HAP-1 (cell line): Measurements from ENCODE around the gene SNTB2.

Experiments
- DNase-seq, 2 experiments: peaks; one replicate each; pipeline ENCODE4 v3.0.0-alpha.2; 2016 to 2020; ENCODE audit warnings: low spot score in 2 of 2
- H3K27me3 ChIP-seq: fragments of 250-450 bp; sonication (Bioruptor Pico); 2 replicates; pipeline ENCODE4 v1.5.1; 2020; ENCODE audit warnings: low read depth, mild to moderate bottlenecking, moderate library complexity
- H3K36me3 ChIP-seq: fragments of 250-450 bp; sonication (Bioruptor Pico); replicated peaks from 2 replicates; pipeline ENCODE4 v1.5.1; 2020; ENCODE audit warnings: mild to moderate bottlenecking
- H3K4me1 ChIP-seq: fragments of 250-450 bp; sonication (Bioruptor Pico); 2 replicates; pipeline ENCODE4 v1.5.1; 2020; ENCODE audit warnings: mild to moderate bottlenecking
- H3K4me3 ChIP-seq: fragments of 250-450 bp; sonication (Bioruptor Pico); 2 replicates; pipeline ENCODE4 v1.5.1; 2020; ENCODE audit warnings: mild to moderate bottlenecking, moderate library complexity
- H3K9me3 ChIP-seq: fragments of 250-450 bp; sonication (Bioruptor Pico); 2 replicates; pipeline ENCODE4 v1.5.1; 2020; ENCODE audit warnings: mild to moderate bottlenecking, moderate library complexity
- in situ Hi-C: fragments of 300-500 bp; cut with MboI; formaldehyde crosslinking; loops from 3 replicates; pipeline ENCODE4 v1.14.3; 2020; ENCODE audit warnings: low sequenced_read_pairs, inconsistent platforms, mixed read lengths

SNTB2 gene

DNA sequence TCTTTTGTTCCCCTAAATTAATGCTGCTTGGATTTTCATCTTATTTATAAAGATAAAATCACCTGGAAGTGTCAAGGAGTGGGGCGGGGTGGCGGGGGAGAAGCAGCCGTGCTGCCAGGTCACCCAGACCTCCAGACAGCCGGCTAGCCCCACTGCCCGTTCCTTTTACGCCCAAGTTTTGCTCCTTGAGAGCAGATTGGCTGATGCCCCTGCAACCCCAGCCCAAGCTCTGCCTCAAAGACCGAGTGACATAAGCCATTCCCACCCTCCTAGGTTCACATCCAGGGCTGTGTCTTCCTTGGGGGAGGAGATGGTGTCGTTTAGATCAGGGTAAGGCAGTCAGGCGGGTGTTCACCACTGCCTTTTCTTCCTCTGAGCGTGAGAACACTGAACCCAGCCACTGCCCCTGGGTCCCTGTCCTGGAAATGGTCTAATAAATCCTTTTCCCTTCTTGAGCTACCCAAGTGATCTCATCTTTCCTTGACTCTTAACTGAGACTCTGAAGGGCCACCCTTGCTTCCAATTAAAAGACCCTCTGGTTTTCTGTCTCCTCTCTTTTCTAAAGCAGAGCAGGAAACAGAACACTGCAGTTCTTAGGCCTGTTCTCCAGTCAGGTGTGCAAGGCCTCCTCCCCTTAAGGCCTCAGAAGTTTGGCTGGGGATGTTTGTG lies 137.8 kb downstream of the SNTB2 start:
- DNase-seq: no peak
- H3K36me3 ChIP-seq: peaks cover 88% of the 10 kb centered on the region
- H3K4me3 ChIP-seq: no peak overlapping the region
- H3K4me1 ChIP-seq: peaks cover 15% of the 10 kb centered on the region
- H3K27me3 ChIP-seq: no peaks in the 10 kb centered on the region
- no peaks in the 10 kb centered on the region for H3K9me3 ChIP-seq
- in situ Hi-C loops: no loop called here

DNA sequence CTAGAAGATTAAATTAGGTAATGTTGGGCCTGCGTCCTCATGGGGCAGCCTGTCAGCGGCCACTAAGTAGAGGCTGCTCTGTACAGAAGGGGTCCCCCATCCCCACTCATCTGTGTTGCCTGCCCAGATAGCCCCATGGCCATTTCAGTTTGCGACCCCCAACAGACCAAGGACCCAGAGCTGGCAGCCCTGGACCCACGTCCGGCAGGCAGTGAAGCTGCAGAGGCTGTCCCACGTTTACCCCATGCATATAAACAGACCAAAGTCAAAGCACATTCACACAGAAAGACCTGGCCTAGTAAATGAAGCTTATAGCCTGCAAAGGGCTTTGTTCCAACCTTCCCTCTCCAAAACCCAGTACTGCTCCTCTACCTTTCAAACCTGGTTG lies 138.8 kb downstream of the SNTB2 start:
- Histone ChIP-seq H3K4me3 (no peak overlapping the region), H3K27me3 (no peaks in the 10 kb centered on the region), H3K36me3 (peaks cover 80% of the 10 kb centered on the region), H3K9me3 (no peaks in the 10 kb centered on the region), H3K4me1 (peaks cover 16% of the 10 kb centered on the region)
- DNase-seq: no peak
- in situ Hi-C loops: no loop called here

DNA sequence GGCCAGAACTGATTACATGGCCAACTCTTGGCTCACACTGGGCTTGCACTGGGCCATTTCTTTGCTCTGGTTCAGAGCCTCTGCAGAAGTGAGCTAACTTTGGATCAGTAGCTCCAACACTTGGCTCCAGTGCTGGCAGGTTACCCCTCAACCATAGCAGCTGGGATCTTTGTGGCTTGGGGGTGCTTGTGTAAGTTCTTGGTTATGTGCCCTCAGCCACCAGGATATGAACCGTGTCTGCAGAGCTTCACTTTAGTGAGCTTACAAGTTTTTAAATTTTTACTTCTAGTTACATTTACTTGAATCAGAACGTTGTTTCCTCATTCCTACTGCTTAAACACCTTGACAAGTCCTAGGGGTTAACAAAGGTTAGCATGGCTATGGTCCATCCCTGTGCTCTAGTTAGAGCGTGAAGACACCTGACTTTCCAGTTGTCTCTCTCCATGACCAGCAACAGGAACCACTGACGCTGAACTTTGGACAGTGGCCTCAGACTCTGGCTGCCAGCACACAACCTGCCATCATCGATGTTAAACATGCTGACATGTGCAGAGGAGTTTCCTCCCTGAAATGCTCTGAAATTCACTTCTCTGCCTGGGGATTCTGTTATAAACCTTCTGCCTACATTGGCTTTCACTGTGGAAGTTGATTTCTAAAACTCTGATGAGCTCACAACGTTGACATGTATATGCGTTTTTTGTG lies 139.4 kb downstream of the SNTB2 start:
- H3K9me3 ChIP-seq: no peaks in the 10 kb centered on the region
- DNase-seq: no peak
- in situ Hi-C loops: no loop called here
- no peak overlapping the region for H3K4me3 ChIP-seq
- no peaks in the 10 kb centered on the region for H3K27me3 ChIP-seq
- H3K4me1 ChIP-seq: peaks cover 20% of the 10 kb centered on the region
- H3K36me3 ChIP-seq: peaks cover 79% of the 10 kb centered on the region

DNA sequence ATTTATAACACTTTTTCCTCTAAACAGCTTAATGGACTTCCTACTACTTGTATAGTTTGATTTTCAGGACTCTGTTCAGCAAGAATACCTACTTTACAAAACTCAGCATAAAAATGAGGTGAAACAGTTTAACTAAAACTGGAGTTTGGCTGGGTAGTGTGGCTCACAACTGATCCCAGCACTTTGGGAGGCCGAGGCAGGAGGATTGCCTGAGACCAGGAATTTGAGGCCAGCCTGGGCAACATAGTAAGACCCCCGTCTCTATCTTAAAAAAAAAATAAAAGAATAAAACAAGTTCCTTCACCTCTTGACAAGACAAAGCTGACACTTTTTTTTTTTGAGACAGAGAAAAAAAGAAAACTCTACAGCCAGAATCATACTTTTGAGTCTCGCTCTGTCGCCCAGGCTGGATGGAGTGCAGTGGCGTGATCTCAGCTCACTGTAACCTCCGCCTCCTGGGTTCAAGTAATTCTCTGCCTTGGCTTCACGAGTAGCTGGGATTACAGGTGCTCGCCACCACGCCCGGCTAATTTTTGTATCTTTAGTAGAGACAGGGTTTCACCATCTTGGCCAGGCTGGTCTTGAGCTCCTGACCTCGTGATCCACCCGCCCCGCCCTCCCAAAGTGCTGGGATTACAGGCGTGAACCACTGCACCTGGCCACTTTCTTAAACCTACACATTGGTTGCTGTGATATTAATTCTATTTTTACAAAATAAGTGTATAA lies 140.8 kb downstream of the SNTB2 start:
- in situ Hi-C loops: no loop called here
- peaks cover 20% of the 10 kb centered on the region for H3K4me1 ChIP-seq
- peak overlapping the region; percentile 79 for H3K4me3 ChIP-seq
- H3K9me3 ChIP-seq: no peaks in the 10 kb centered on the region
- H3K36me3 ChIP-seq: peaks cover 79% of the 10 kb centered on the region
- no peak for DNase-seq
- no peaks in the 10 kb centered on the region for H3K27me3 ChIP-seq

DNA sequence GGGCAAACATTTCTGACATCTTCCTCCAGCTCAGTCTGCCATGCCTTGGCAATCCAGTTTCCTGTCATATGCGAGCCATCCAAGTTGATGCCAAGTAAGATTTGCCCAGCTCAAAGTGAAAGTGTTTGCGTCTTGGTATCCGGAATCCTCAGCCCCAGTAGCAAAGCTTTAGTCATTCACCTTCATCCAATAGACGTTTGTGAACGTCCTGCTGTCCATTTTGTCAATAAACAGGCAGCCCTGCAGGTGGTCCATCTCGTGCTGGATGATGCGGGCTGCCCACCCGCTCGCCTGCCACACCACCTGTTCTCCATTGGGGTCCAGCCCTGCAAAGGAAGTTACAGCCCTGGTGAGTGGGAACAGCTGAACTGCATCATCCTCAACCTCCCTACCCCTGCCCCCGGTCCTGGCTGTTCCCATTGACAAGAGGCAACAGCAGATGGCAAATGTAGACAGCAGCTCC lies 141.9 kb downstream of the SNTB2 start:
- Histone ChIP-seq H3K36me3 (peaks cover 77% of the 10 kb centered on the region), H3K4me3 (peak overlapping the region; percentile 79), H3K4me1 (peaks cover 20% of the 10 kb centered on the region), H3K9me3 (no peaks in the 10 kb centered on the region), H3K27me3 (no peaks in the 10 kb centered on the region)
- no peak for DNase-seq
- in situ Hi-C loops: no loop called here

DNA sequence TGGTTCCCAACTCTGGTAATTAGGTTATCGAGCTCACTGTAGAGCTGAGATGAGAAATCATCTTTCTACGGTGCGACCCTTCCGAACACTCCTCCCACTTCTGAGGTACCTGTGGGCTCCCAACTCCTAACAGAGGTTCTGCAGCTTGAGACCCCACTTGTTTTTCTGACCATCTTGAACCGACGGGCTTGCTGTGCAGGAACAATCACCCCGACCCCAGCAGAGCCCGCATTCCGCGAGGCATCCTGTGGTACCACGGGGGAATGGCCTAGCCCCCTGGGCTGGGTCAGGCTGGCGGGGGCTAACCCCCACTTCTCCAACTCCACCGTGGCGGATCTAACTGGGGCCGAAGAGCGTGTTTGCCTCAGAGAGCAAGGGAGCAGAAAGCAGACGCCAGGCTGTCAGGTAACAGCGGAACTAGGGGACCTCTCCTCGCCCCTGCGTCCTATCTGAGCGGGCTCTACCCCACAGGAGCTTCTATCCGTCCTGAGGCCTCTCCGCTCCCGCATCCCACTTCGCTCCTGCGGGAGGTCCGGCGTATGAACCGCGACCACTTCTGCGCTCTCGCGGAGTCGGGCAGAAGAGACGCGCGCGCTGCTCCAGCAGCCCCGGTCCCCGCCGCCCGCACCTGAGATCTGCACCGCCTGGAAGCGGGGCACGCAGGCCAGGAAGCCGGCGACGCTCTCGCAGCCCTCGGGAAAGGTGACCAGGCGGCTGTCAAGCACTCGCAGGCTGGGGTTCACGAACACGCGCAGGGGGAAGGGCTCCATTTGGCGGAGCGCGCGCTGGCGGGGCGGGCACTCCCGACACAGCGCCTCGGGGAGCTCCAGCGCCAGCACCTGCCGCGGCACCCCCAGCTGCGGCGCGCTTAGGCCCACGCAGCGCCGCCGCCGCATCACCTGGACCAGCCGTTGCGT lies 142.7 kb downstream of the SNTB2 start:
- DNase-seq: peak in 1 of 2 experiments; percentile 46
- H3K4me1 ChIP-seq: peaks cover 20% of the 10 kb centered on the region
- in situ Hi-C loops: no loop called here
- peaks cover 77% of the 10 kb centered on the region for H3K36me3 ChIP-seq
- H3K9me3 ChIP-seq: no peaks in the 10 kb centered on the region
- H3K27me3 ChIP-seq: no peaks in the 10 kb centered on the region
- H3K4me3 ChIP-seq: peak overlapping the region; percentile 79

DNA sequence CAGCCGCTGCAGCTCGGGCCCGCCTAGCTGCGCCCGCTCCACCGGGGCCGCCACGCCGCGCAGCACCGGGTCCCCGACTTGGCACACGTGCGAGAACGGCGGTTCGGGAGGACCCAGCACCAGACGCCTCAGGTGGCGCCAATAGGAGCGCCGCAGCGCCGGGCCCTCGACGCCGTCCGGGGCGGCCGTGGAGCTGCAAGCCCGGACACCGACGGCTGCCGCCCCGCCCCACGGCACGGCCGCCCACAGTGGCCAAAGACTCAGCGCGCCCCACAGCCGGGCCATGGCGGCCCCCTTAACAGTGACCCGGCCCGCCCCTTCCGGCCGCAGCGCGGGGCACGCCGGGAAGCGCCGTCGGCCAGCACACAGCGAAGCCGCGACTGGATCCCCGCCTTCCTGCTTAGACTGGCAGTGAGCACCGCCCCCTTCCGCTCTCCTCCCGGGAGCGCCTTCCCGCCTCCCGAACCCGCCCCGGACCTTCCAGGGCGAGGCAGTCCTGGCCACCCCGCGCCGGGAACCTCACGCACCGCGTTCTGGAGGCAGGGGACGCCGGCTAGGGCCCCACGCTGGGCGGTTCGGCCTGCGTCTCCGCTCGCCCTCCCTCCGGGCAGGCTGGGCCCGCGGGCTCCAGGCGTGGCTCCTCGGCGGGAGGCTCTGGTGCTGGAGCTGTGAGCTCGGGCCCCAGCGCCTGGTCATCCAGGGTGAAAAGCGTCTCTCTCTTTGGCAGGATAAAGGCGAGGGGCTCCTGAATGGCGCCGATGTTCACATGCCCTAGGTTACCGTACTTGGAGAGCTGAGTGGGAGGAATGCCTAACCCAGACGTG lies 143.5 kb downstream of the SNTB2 start, which contains the start of gene PDF:
TSS of gene PDF (minus strand) at position 303 of the 824 bp plus-strand sequence. CDS start at position 285, 18 bp downstream.
- H3K27me3 ChIP-seq: no peaks in the 10 kb centered on the region
- peaks cover 78% of the 10 kb centered on the region for H3K36me3 ChIP-seq
- H3K4me1 ChIP-seq: peaks cover 20% of the 10 kb centered on the region
- H3K9me3 ChIP-seq: no peaks in the 10 kb centered on the region
- in situ Hi-C loops: no loop called here
- peak; percentile 94 to 97 for DNase-seq
- H3K4me3 ChIP-seq: peak within 1 kb of the TSS; percentile 79

DNA sequence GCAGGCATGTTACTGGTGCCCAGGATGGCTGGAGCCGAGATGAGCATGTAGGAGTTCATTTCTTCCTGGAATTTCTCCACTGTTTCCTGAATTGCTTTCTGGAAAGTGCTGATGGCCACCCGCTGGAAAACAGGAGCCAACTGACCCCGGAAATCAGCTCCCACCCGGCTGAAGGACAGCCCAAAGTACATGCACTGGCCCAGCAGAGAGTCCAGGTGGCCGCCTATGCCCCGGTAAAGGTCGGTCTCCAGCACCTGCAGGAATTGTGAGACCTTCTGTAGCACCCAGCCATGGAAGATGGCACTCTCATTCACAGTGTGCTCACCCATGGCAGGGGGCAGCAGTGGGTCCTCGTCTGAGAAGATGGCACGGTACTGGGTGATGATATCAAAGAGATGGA lies 147.7 kb downstream of the SNTB2 start:
- Histone ChIP-seq H3K4me3 (no peak overlapping the region), H3K27me3 (no peaks in the 10 kb centered on the region), H3K36me3 (peaks cover 57% of the 10 kb centered on the region), H3K9me3 (no peaks in the 10 kb centered on the region), H3K4me1 (peaks cover 14% of the 10 kb centered on the region)
- in situ Hi-C loops: no loop called here
- no peak for DNase-seq

DNA sequence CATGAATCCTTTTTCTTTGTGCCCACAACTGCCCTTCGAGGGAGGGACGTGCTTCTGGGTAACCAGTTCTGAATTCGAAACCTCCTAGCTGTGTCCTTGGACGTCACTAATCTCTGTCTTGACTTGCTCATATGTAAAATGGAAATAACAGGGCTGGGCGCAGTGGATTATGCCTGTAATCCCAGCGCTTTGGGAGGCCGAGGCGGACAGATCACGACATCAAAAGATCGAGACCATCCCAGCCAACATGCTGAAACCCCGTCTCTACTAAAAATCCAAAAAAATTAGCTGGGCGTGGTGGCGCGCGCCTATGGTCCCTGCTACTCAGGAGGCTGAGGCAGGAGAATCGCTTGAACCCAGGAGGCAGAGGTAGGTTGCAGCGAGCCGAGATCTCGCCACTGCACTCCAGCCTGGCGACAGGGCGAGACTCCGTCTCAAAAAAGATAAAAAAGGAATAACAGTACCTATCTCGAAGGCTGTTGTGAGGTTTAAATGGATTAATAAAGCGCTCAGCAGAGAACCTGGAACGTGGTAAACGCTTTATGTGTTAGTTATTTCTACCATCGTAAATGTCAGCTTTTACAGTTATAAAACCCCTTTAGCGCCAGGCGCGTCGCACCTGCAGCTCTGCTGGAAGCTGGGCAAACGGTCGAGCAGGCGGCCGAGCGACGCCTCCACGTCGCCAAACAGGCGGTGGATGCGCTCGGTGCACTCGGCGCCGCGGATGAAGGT lies 151.8 kb downstream of the SNTB2 start:
- Histone ChIP-seq H3K4me1 (peaks cover 13% of the 10 kb centered on the region), H3K36me3 (peaks cover 67% of the 10 kb centered on the region), H3K4me3 (peak overlapping the region; percentile 85), H3K9me3 (no peaks in the 10 kb centered on the region), H3K27me3 (no peaks in the 10 kb centered on the region)
- DNase-seq: no peak
- in situ Hi-C loops: no loop called here

DNA sequence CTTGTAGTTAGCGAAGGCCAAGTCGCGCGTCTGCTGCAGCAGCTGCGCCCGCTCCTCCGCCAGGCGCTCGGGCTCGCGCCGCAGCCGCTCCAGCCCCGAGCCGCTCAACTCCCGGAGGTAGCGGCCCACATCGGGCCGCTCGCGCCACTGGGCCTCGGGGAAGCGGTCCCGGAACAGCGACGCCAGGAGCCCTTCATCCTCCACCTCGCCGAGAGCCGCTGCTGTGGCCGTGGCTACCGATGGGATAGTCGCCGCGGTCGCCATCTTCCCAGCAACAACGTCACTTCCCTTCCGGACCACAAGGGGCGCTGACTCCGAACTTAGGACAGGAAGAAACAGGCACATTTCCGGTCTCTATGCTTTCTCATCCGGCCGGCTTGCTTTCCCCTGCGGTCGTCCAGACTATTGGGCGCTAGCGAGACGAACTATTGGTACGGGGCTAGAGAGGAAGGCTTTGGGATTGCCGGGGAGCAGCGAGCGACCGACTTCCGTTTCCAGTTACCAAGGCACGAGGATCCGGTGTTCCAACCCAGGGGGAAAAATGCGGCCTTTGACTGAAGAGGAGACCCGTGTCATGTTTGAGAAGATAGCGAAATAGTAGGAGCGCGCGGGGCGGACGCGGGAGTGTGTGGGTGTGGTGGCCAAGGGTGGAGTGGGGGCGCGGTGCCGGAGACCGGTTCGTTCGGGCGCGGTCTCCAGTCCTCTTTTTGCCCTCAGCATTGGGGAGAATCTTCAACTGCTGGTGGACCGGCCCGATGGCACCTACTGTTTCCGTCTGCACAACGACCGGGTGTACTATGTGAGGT lies 152.5 kb downstream of the SNTB2 start, which contains the start of the genes COG8 and NIP7:
TSS of gene COG8 (minus strand) at position 276 of the 806 bp plus-strand sequence. CDS start at position 264, 12 bp downstream.
TSS of gene NIP7 (plus strand) at position 484 of the 806 bp plus-strand sequence. CDS start at position 542, 58 bp downstream.
- no peaks in the 10 kb centered on the region for H3K27me3 ChIP-seq
- peaks cover 13% of the 10 kb centered on the region for H3K4me1 ChIP-seq
- no peaks in the 10 kb centered on the region for H3K9me3 ChIP-seq
- peak; percentile 97 to 98 for DNase-seq
- H3K4me3 ChIP-seq: peak within 1 kb of the TSS; percentile 85
- peaks cover 63% of the 10 kb centered on the region for H3K36me3 ChIP-seq
- in situ Hi-C loops: no loop called here

DNA sequence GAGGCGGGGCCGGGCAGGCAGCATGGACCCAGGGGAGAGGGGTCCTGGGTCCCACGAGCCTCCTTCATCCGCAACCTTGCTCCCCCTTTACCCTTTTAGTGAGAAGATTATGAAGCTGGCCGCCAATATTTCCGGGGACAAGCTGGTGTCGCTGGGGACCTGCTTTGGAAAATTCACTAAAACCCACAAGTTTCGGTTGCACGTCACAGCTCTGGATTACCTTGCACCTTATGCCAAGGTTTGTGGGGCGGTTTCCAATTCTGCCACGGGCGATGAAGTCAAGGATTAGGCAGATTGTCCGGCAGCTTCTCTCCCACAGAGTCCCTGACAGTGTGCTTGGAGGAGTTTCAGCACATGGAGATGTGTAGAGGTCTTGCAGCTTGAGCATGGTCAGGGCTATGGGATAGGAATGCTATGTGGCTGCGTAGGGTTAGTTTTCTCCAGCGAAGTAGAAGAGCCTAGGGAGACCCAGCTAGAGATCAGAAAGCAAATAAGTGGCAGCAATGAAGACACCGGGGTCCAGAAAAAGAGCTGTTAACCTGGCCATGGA lies 153.2 kb downstream of the SNTB2 start:
- H3K9me3 ChIP-seq: no peaks in the 10 kb centered on the region
- DNase-seq: no peak
- H3K4me1 ChIP-seq: peaks cover 13% of the 10 kb centered on the region
- peaks cover 56% of the 10 kb centered on the region for H3K36me3 ChIP-seq
- in situ Hi-C loops: no loop called here
- H3K4me3 ChIP-seq: peak overlapping the region; percentile 85
- no peaks in the 10 kb centered on the region for H3K27me3 ChIP-seq
